Lower leg skin (tissue), 3 donors: ENCODE results near the gene RNASEH2B.

Experiments
- CTCF ChIP-seq, 3 donors: fragments of 450-650 bp; IDR thresholded peaks; one replicate each; pipeline ENCODE4 v1.5.1; 2016; ENCODE audit warnings: antibody characterized with exemption in 3 of 3, mild to moderate bottlenecking in 3 of 3, moderate library complexity in 2 of 3
- POLR2A ChIP-seq, 2 donors: fragments of 450-650 bp; IDR thresholded peaks; one replicate each; pipeline ENCODE4 v1.6.1; 2016 to 2017; ENCODE audit warnings: antibody characterized with exemption in 2 of 2, mild to moderate bottlenecking in 1 of 2, moderate library complexity in 1 of 2

- TF ChIP-seq CTCF (IDR thresholded peaks at IDR 0.05) (no peak), POLR2A (IDR thresholded peaks at IDR 0.05) (no peak)
Measured at GRCh38 chr13:50908371-50908770, 1.2 kb upstream of the RNASEH2B start.
